SH-SY5Y (cell line): ENCODE measurements around the gene PFDN6.

Experiments
- GATA2 ChIP-seq: IDR thresholded peaks from 2 replicates; pipeline ENCODE4 v1.6.1; 2011; ENCODE audit warnings: mild to moderate bottlenecking, low read depth, low read length
- GATA3 ChIP-seq: IDR thresholded peaks from 2 replicates; pipeline ENCODE4 v1.6.1; 2011; ENCODE audit warnings: low read depth, mild to moderate bottlenecking, low read length, moderate library complexity

The PFDN6 gene

DNA sequence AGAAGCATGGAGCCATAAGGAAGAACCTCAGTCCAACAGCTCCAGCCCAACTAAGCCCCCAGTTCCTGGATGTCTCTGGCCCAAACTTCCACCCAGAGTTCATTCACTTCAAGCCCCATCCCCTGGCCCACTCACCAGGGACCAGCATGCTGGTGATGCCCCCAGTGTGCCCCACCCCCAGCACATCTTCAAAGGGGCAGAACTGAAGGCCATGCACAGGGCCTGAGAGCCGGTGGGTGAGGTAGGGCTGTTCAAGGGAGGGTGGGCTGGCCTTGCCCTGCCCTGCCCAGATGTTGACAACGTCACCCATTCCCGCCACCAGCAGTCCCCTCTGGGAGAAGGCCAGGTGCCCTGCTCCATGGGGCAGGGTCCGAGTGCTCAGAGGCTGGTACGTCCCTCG, 8.9 kb upstream of the PFDN6 start:
- TF ChIP-seq GATA2 (no peak), GATA3 (no peak)

DNA sequence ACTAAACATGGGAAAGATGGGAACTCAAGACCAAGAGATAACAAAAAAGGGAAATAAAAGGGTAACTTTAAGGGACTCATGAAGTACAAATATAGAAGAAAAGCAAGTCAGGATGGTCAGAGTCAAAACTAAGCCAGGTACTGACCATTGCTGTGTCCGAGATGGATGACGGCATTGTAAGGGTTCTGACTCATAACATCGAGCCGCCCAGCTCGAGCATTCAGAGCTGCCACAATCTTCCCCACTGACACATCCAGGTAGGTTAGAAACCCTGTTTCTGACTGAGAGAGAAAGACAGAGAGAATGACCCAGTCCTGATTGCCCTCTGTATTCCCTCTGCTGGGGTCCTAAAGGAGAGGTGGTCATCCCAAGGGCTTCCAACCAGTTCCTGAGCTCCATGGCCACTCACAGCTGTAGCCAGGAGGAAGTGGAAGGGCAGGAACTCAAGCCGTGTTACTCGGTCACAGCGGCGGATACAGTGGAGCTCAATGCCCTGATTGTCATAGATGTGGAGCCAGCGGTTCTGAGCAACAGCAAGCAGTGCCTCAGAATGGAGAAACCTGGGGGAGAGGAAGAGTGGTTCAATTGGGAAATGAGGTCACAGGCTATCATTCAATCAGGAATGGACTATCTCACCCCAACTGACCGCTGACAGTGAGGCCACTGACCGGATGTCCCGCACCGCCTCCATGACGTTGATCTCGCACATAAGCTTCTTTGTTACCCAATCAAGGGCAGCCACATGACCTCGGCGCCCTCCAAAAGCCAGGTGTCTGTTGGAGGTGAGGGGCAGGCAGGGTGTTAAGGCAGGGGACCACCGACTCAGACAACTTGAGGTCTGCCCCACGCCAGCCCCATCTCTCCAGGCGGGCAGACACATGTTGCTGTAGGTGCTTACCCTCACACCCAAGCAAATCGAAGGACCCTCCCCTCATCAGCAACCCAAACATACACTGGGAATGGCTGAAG, 2.2 kb upstream of the PFDN6 start:
- TF ChIP-seq GATA3 = no peak
- TF ChIP-seq GATA2 = no peak

DNA sequence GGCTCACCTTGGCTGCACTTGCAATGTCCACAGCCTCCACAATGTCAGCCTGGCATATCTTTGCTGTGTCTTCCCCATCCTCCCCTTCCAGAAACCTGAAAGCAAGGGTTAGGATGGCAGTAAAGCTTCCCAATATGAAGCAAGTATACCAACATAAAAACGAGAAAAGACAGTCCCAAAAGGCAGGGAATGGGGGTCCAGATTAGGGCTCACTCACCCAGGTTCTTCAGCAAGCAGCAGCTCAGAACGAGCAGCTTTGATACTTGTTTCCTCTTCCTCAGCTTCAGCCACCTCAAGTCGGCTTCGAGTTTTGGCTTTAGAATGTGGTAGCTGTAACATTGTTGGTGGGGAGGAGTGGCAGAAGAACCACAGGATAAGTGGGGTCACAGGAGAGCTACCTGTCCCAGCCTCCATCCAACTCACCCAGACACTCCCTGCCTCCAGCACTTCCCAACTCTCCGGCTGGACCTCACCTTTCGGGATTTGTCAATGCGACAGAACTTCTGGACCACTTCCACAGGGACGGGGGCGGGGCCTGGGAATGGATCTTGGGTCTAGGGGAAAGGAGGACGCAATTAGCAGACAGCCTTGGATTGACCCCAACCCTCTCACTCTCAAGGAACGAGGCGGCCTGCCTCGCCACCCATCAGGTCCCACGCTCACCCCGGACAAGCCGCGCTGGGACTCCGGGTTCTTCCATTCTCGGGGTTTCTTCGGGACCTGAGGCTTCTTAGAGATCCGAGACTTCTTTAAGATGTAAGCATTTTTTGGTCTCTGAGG, 1.1 kb upstream of the PFDN6 start:
- no peak for TF ChIP-seq GATA2
- no peak for TF ChIP-seq GATA3

DNA sequence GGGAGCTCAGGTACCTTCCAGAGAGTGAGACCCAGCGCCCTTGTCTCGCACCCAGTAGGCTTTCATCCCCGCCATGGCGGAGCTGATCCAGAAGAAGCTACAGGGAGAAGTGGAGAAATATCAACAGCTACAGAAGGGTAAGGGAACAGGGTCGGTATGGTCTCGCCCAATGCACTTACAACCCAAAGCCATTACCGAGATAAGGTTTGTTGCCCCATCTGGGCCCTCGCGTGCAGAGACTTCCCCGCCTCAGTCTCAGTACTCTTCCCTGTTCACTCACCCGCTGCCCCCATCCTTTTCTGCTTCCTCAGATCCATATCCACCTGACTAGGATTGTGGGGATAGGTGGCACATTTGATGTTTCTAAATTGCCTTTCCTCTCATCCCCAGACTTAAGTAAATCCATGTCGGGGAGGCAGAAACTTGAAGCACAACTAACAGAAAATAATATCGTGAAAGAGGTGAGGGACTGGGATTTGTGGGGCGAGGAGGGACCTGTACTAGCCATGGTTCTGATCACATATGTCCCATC, 449 bp downstream of the PFDN6 start:
- TF ChIP-seq GATA3 (no peak), GATA2 (no peak)

DNA sequence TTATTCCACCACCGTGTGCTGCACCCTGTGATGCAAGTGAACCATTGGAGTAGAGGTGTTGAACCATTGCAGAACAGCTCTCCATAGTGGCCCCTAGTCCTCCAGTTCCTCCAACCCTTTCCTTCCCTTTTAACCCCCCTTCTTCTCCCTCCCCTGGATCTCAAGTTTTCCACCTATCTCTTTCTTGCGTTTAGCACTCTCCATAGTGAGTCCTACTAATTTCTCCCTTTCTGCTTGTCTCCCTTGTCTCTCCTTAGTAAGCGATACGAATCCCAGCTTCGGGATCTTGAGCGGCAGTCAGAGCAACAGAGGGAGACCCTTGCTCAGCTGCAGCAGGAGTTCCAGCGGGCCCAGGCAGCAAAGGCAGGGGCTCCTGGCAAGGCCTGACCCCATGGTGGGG, 1.1 kb downstream of the PFDN6 start:
- TF ChIP-seq GATA3 (no peak), GATA2 (no peak)

DNA sequence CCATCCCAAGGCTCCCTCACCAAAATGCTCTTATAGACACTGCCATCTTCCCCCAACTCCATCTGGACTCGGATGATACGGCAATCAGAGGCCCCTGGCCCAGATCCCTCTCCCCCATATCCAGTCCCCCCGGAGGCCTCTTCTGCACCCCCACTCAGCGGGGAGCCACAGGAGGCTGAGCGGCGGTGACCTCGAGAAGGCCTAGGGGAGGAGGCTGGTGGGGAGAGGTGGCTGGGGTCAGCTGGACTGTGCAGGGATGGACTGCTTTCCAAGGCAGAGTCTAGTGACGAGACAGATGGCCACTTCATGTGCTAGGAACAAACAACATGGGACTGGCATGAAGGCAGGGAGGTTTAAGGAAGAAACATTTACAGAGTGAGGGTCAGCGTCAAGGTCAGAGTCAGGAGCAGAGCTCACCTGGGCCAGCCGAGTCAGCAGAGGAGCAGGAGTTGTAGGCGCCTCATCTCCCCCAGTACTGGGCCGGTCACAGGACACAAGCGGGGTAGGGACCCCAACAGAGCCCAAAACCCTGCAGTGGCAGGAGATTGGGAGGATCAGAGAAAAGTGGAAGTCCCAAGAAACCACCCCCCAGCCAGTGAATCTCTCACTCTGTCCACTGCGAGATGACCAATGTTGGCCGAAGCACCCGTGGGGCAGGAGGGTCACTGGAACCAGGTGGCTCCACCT, 3.7 kb downstream of the PFDN6 start:
- TF ChIP-seq GATA3 (no peak), GATA2 (no peak)

DNA sequence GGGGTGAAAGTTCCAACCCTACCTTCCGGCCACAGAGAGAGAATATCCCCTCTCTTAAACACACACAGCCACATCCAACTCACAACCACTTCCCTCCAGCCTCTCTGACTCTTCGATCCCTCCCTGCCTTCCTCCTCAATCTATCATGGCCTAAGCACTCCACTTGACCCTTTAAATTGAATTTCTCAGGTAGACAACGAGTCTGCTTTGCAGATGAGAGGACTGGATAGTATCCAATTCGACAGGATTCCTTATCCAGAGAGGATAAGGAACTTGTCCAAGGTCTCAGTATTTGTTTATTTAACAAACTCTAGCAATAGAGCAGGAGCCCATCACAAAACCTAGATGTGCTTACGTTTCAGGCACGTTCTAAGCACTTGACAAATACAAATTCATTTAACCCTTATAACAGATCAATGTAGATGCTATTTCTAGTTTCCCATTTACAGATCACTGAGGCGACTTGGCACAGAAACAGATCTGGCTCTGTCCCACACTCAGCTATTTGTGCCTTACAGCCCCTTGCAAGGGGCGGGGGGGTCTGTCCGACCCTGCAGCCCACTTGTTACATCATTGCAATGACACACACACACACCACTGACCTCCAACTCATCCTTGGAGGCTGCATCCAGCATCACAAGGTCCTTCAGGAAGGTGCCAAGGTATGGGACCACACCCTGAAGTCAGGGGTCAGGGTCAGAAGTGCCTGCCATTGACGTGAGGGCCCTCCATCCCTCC, 4.9 kb downstream of the PFDN6 start:
- TF ChIP-seq GATA3 (no peak), GATA2 (no peak)

DNA sequence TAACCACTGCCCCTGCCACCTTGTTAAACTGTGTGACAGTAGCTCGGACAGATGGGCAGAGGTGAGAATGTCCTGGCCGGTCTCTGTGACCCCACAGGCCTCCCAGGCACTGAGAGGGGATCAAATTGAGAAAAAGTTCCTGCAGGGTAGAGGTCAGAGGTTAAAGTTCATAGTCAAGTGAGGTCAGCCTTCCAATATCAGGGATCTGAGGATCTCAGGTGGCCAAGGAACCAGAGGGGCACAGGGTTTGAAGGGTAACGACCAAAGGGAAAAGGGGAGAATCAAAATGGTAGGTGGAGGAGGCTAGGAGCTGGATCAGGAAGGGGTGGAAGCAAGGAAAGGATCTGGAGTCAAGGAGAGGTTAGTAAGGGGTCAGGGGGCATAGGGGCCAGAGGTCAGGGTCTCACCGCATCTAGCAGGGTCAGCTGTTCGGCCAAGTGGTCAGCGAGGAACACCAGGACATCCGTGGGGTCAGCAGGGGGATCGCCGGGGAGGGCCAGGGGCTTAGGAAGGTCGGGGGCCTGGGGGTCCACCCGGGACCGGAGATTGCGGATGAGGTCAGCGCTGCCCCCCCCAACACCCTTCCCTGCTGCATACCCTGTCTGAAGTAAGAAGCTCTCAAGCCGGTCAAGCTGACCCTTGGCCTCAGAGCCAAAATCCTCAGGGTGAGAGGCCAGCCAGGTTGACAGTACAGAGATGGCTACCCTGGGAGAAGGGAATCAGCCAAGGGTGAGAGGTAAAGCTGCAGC, 6.4 kb downstream of the PFDN6 start:
- TF ChIP-seq GATA2 (no peak), GATA3 (no peak)

DNA sequence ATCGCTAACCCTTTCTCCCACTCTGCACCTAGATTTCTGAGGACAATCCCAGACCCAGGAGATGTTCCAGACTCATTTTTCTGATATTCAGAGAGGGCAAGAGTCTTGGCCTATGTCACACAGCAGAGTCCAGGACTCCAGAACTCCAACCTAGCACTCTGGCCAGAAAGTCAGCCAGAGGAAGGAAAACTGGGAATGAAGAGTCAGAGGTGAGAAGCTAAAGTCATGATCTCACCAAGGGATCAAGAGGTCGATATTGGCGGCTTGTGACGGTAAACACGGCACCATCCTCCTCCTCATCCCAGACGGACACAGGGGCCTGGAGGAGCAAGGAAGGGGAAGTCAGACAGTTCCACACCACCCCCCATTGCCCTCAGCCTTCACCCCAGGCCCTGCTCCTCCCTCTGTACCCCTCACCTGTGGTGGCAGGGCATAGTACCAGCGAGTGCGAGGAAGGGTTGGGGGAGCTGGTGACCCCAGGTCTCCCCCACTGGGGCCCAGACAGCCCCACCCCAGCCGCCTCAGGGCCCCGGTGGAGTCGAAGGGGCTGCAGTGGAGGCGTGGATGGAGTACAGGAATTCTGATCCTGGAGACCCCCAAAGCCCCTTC, 7.5 kb downstream of the PFDN6 start:
- TF ChIP-seq GATA2 (no peak), GATA3 (no peak)

DNA sequence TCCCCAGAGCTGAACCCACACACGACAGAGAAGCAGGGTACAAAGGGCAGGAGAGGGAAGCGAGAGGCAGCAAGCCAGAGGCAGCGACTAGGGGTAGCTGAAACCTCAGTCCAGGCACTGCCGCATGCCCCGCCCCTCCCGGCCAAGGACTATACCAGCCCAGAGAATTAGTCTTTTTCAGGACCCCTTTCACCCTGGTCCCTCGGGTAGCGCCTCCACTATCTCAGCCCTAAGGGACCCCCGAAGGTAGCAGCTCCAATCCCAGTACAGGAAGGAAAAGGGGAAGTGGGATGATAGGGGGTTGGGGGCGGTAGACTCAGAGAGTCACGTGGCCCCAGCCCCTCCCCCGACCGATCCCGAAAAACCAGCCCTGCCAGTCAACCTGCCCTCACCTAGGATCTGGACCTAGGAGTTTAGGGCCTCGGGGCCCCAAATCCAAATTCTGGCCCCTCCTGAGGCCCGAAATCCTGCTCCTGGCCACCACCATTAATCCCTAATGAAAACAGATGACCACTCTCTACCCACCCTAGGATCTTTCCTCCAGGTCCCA, 8.1 kb downstream of the PFDN6 start:
- no peak for TF ChIP-seq GATA3
- TF ChIP-seq GATA2 = no peak

DNA sequence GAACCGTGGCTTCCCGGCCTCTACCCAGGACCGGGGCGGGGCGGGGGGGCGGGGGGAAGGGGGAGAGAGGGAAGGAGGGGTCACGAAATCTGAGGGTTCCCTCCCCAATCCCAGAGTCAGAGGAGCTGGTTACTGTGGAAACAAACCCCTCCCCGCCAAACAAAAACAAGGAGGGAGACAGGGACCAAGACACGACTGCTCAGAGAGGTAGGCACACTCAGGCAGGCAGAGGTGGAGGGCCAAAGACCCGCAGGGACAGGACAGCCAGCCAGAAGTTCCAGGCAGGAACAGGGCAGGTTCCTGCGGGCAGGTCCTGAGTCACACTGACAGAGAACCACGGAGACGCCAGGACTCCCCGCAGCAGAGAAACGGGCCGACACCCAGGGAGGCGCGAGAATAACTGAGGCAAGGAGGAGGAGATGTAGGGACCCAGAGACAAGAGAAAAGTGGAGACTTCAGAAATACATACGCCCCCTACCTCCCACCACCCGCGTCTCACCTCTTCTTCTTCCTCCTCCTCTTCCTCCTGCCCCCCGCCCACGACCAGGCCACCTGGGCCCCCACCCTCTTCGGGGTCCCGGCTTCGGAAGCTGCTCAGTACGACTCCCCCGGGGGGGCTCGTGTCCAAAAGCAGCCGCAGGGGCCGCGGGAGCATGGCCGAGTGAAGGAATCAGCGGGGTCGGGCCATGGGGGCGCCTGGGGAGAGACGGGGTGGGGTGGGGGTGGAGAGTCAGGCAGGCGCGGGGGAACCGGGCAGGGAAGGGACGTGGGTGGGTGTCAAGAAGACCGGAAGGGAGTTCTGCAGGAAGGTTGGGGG, 8.8 kb downstream of the PFDN6 start:
- no peak for TF ChIP-seq GATA2
- no peak for TF ChIP-seq GATA3
